Measurements from ENCODE around the gene MEN1. TPM values are rescaled to one million over a fixed set of nuclear protein-coding genes. Genes with fewer than 3 reads are reported as not detected.

The MEN1 gene
- total and polyA plus RNA-seq, 2 experiments from 2014 or later = 27.7 to 57.5 TPM

GRCh38 chr11:64802370-64803157 is 7.8 kb downstream of the MEN1 start:
- no peak for TF ChIP-seq CTCF (IDR thresholded peaks at IDR 0.05; ENCODE audit: low read depth, low read length)
- Histone ChIP-seq H3K36me3 (peaks cover 21% of the 10 kb centered on the region), H3K27me3 (no peaks in the 10 kb centered on the region), H3K4me1 (ENCODE audit: low read depth) (peaks cover 6% of the 10 kb centered on the region), H3K27ac (no peak overlapping the region), H3K9me3 (ENCODE audit: low read depth) (no peaks in the 10 kb centered on the region), H3K4me3 (peak overlapping the region; percentile 70)
- no peak for DNase-seq (ENCODE audit: low read depth in 1 of 2, low spot score in 1 of 2)

GRCh38 chr11:64801561-64802369 is 8.6 kb downstream of the MEN1 start:
- Histone ChIP-seq H3K27ac (no peak overlapping the region), H3K4me1 (ENCODE audit: low read depth) (peaks cover 6% of the 10 kb centered on the region), H3K9me3 (ENCODE audit: low read depth) (no peaks in the 10 kb centered on the region), H3K36me3 (peaks cover 21% of the 10 kb centered on the region), H3K27me3 (no peaks in the 10 kb centered on the region), H3K4me3 (no peak overlapping the region)
- DNase-seq (ENCODE audit: low read depth in 1 of 2, low spot score in 1 of 2) = no peak
- TF ChIP-seq CTCF (IDR thresholded peaks at IDR 0.05; ENCODE audit: low read depth, low read length) = no peak

GRCh38 chr11:64801158-64801464 is 9.2 kb downstream of the MEN1 start:
- no peak for DNase-seq (ENCODE audit: low read depth in 1 of 2, low spot score in 1 of 2)
- no peak overlapping the region for H3K4me3 ChIP-seq
- H3K27me3 ChIP-seq = no peaks in the 10 kb centered on the region
- H3K9me3 ChIP-seq (ENCODE audit: low read depth) = no peaks in the 10 kb centered on the region
- no peak for TF ChIP-seq CTCF (IDR thresholded peaks at IDR 0.05; ENCODE audit: low read depth, low read length)
- no peak overlapping the region for H3K27ac ChIP-seq
- H3K4me1 ChIP-seq (ENCODE audit: low read depth) = peaks cover 6% of the 10 kb centered on the region
- peaks cover 18% of the 10 kb centered on the region for H3K36me3 ChIP-seq

GRCh38 chr11:64800303-64801157 is 9.8 kb downstream of the MEN1 start:
- Histone ChIP-seq H3K36me3 (peaks cover 12% of the 10 kb centered on the region), H3K27me3 (no peaks in the 10 kb centered on the region), H3K27ac (no peak overlapping the region), H3K4me3 (no peak overlapping the region), H3K4me1 (ENCODE audit: low read depth) (peaks cover 6% of the 10 kb centered on the region), H3K9me3 (ENCODE audit: low read depth) (no peaks in the 10 kb centered on the region)
- TF ChIP-seq CTCF (IDR thresholded peaks at IDR 0.05; ENCODE audit: low read depth, low read length) = no peak
- DNase-seq (ENCODE audit: low read depth in 1 of 2, low spot score in 1 of 2) = no peak

GRCh38 chr11:64799623-64800302 is 10.6 kb downstream of the MEN1 start:
- Histone ChIP-seq H3K27me3 (no peaks in the 10 kb centered on the region), H3K4me3 (no peak overlapping the region), H3K36me3 (peaks cover 4% of the 10 kb centered on the region), H3K4me1 (ENCODE audit: low read depth) (peaks cover 6% of the 10 kb centered on the region), H3K9me3 (ENCODE audit: low read depth) (no peaks in the 10 kb centered on the region), H3K27ac (no peak overlapping the region)
- no peak for DNase-seq (ENCODE audit: low read depth in 1 of 2, low spot score in 1 of 2)
- TF ChIP-seq CTCF (IDR thresholded peaks at IDR 0.05; ENCODE audit: low read depth, low read length) = no peak

Measured in cardiac muscle cell (in vitro differentiated cells and primary cell).